ENCODE measurements around the gene CD14. TPM values are rescaled to one million over a fixed set of nuclear protein-coding genes. Genes with fewer than 3 reads are reported as not detected.
"Not testable (repeated sequence)": the region's sequence is repeated elsewhere in the genome, so short reads cannot be mapped to it uniquely, and the experiment has no call there.

Gene CD14
- total RNA-seq, 1 experiment from 2014 or later: not detected

DNA sequence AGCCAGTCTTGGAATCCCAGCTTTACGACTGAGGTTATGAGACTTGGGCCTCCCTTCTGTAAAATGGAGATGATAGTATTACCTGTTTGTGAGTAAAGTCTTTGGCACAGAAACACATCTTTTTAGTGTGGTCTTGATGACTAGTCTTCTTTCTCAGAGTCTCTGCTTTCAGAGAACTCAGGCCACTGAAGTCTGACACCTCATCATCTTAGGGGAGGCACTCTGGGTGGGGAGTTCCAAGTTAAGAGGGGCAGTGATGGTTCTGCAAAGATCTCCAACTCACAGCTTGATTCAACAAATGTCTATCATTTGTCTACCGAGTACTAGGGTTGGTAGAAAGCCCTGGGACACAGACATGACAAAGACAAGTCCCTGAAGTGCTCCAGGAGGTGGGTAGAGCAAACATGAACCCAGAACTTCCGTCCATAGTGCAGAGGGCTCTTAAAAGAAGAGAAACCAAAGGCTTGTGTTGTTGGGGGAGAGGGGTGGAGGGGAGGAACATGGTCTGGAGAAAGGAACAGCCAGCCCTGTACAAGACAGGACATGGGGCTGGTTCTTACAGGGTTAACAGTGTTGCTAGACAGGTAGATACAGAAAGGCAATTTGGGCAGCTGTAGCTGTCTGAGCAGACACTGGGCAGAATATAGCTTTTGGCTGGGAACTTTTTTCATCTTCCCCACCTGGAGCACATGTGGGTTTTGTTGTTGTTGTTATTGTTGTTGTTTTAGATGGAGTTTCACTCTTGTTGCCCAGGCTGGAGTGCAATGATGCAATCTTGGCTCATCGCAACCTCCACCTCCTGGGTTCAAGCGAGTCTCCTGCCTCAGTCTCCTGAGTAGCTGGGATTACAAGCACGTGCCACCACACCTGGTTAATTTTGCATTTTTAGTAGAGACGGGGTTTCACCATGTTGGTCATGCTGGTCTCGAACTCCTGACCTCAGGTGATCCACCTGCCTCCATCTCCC lies 2.6 kb upstream of the CD14 start:
- DNase-seq (ENCODE audit: low read depth): no peak

DNA sequence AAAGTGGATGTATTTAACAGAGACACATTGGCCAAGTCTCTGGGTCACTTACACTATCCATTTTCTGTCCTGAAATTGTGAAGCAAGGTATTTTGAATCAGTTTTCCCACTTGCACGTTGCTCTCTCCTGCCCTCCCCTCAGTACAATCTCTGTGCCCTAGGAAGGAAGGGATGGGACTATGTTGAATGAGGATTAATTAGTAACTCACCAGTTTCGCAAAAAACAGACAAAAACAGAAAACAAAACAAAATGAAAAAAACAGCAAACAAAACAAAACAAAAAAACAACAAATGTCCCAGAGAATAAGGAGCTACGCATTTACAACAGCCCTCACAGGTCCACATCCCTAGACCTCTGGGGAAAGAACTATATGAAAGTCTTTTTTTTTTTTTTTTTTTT lies 1.1 kb upstream of the CD14 start:
- no peak for DNase-seq (ENCODE audit: low read depth)

DNA sequence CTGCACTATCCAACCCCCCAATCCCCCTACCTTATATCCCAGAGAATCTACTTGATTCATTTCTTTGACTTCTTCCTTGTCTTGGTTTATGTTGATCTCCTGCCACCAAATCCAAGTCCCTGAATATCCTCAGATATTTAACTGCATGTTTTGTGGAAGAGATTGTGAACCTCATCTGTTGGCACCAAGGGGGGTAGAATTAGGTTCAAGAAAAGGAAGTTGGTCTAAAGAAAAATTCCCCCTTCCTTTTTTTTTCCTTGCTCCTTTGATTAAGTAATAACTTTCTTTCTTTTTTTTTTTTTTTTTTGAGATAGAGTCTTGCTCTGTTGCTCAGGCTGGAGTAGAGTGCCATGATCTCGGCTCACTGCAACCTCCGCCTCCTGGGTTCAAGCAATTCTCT lies 526 bp upstream of the CD14 start:
- no peak for DNase-seq (ENCODE audit: low read depth)

DNA sequence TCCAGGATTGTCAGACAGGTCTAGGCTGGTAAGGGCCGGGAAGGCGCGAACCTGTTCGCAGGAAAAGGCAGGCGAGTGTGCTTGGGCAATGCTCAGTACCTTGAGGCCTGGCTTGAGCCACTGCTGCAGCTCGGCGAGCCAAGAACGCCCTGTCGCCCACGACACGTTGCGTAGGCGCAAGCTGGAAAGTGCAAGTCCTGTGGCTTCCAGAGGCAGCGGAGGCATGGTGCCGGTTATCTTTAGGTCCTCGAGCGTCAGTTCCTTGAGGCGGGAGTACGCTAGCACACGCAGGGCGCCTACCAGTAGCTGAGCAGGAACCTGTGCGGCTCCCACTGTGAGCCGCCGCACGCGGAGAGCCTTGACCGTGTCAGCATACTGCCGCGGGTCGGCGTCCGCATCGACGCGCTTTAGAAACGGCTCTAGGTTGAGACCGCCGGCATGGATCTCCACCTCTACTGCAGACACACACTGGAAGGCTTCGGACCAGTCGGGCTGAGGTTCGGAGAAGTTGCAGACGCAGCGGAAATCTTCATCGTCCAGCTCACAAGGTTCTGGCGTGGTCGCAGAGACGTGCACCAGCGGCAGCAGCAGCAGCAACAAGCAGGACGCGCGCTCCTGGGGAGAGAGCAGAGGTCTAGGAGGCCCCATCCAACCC lies 482 bp downstream of the CD14 start:
- DNase-seq (ENCODE audit: low read depth): no peak

DNA sequence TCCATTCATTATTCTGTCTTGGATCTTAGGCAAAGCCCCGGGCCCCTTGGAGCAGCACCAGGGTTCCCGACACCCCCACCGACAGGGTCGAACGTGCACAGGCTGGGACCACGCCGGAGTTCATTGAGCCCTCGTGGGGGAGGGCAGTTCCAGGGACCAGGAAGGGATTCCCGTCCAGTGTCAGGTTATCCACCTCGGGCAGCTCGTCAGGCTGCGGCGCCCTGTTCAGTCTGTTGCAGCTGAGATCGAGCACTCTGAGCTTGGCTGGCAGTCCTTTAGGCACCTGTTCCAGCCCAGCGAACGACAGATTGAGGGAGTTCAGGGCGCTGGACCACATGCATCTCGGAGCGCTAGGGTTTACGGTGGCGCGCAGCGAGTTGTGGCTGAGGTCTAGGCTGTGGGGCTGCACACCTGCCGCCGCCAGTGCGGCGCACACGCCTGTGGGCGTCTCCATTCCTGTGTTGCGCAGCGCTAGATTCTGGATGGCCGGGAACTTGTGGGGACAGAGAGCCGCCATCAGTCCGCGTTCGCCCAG lies 1.1 kb downstream of the CD14 start:
- DNase-seq (ENCODE audit: low read depth): no peak

DNA sequence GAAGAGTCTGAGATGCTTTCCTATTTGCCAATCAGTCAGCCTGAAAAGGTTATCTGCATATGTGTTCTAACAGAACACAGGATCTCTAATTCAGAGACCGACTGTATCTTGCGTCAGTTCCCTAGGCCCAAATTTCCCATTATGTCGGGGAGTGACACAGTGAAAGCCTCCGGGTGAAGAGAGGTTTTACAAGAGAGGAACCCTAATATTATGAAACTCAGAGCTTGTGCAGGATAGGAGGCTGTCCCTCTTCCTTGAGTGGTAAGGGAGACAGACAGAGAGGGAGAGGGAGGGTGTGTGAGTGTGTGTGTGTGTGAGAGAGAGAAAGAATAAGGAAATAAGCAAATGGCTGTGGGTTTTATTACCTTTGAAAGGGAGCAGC lies 1.9 kb downstream of the CD14 start:
- DNase-seq (ENCODE audit: low read depth): no peak

GRCh38 chr5:140630292-140631035 lies 2.5 kb downstream of the CD14 start:
- DNase-seq (ENCODE audit: low read depth): peak; percentile 29

GRCh38 chr5:140628711-140629110 lies 4.3 kb downstream of the CD14 start:
- peak; percentile 51 for DNase-seq (ENCODE audit: low read depth)

DNA sequence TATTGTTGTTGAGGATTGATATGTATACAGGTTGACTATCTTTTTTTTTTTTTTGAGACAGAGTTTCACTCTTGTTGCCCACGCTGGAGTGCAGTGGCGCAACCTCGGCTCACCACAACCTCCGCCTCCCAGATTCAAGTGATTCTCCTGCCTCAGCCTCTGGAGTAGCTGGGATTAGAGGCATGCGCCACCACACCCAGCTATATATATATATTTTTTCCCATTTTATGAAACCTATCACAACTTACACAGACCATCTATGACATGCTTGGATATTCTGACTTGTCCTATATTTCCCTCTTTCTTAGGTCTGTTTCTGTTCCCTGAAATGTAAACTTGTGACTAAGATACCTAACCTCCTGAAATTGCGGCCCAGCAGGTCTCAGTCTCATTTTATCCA lies 5.0 kb downstream of the CD14 start:
- no peak for DNase-seq (ENCODE audit: low read depth)

DNA sequence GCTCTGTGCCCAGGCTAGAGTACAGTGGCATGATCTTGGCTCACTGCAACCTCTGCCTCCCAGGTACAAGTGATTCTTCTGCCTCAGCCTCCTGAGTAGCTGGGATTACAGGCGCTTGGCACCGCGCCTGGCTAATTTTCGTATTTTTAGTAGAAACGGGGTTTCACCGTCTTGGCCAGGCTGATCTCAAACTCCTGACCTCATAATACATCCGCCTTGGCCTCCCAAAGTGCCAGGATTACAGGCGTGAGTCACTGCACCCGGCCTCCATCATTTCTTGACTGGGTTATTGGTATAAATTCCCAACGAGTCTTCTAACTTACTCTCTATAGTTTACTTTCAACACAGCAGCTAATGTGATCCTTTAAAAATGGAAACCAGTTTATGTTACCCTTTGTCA lies 8.1 kb downstream of the CD14 start:
- peak; percentile 63 for DNase-seq (ENCODE audit: low read depth)

DNA sequence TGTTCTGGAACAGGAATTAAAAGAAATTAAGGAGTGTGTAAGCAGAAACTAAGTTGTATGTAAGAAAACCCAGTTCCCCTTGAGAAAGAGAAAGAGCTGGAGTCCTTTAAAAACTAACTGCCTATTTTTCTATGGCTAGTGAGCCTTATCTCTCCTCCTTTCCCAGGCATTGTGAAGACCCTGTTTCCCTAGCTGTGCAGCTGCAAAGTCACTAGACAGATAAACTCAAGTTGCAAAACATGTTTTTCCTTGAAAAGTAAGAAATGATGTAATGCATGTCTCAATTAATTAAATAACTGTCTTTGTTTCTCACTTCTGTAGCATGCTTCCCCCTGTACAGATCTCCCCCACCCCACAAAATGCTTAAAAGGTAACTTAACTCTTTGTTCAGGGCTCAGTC lies 9.9 kb downstream of the CD14 start:
- DNase-seq (ENCODE audit: low read depth): not testable (repeated sequence)

DNA sequence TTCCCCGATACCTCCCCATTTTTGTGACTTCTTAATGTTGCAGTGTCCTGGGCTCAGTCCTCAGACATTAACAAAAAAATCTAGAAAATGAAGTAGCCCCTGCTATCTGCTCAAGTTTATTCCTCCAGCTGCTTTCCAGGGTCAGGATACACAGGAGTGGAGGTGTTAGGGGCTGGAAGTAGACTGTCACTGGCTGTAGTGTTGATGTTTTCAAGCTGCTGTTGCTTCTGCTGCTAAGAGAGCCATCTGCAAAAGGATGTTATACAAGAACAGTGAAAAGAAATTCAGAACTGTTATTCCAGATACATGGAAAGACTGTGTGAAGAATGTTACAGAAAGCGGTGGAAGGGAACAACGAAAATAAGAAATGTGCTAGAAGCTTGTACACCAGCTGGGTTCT lies 10.7 kb downstream of the CD14 start:
- no peak for DNase-seq (ENCODE audit: low read depth)

- no peak for DNase-seq (ENCODE audit: low read depth)
These were observed 21.9 kb downstream of the CD14 start for GRCh38 chr5:140611020-140611521.

DNA sequence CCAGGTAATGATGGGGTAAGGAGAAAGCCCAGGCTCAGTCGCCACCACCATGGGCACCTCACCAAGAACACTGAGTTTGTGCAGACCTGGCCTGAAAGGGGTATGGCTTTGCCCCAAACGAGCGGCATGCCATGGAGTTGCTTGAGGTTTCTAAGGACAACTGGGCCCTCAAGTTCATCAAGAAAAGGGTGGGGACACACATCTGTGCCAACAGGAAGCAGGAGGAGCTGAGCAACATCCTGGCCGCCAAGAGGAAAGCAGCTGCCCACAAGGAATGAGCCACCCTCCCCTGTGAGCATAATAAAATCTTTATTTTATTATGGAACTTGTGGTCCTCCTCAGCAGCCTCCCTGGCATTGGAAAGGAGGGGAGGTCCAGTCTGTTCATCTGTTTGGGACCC lies 23.8 kb downstream of the CD14 start:
- DNase-seq (ENCODE audit: low read depth): peak; percentile 78

DNA sequence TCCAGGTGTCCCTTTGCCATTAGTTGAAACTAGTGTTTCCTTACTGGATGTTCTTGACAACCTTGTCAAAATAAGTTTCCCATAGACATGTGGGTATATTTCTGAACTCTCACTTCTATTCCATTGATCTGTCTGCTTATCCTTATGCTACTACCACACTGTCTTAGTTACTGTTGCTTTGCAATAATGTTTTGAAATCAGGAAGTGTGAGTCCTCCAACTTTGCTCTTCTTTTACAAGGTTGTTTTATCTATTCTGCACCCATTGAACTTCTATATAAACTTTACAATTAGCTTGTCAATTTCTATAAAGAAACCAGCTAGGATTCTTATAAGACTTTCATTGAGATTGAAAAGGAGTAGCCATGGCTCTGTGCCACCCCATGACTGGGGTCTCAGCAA lies 24.3 kb downstream of the CD14 start:
- no peak for DNase-seq (ENCODE audit: low read depth)

DNA sequence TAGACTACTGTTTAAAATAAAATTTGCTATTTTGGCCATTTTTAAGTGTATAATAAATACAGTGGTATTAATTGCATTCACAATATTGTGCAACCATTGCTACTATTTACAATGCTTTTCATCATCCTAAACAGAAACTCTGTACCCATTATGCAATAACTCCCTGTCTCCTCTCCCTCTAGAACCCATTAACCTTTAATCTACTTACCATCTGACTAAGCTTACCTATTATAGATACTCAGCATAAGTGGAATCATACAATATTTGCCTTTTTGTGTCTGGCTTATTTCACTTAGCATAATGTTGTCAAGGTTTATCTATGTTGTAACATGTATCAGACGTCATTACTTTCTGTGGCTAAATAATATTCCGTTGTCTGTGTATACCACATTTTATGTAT lies 25.9 kb downstream of the CD14 start:
- DNase-seq (ENCODE audit: low read depth): no peak

DNA sequence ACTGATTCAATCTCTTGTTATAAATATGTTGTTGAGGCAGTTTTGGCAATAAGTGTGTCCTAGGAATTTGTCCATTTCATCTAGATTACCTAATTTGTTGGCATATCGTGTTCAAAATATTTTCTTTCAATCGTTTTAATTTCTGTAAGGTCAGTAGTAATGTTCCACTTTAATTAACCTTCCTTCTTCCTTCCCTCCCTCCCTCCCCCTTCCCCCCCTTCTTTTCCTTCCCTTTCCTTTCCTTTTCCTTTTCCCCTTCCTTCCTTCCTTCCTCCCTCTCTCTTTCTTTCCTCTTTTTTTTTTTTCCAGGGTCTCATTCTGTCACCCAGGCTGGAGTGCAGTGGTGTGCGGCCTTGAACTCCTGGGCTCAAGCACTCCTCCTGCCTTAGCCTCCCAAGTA lies 27.1 kb downstream of the CD14 start:
- DNase-seq (ENCODE audit: low read depth): no peak

DNA sequence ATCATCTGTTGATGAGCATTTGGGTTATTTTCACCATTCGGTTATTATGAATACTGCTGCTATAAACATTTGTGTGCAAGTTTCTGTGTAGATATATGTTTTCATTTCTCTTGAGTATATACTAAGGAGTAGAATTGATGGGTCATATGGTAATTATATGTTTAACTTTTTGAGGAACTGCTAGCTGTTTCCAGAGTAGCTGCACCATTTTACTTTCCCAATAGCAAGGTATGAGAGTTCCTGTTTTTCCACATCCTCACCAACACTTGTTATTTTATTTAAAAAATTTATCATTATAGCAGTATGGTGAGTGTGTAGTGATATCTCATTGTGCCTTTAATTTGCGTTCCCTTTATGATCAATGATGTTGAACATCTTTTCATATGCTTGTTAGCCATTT lies 29.2 kb downstream of the CD14 start:
- DNase-seq (ENCODE audit: low read depth): no peak

GRCh38 chr5:140603446-140603698 lies 29.6 kb downstream of the CD14 start:
- not testable (repeated sequence) for DNase-seq (ENCODE audit: low read depth)

GRCh38 chr5:140602147-140602546 lies 30.8 kb downstream of the CD14 start:
- DNase-seq (ENCODE audit: low read depth): no peak

DNA sequence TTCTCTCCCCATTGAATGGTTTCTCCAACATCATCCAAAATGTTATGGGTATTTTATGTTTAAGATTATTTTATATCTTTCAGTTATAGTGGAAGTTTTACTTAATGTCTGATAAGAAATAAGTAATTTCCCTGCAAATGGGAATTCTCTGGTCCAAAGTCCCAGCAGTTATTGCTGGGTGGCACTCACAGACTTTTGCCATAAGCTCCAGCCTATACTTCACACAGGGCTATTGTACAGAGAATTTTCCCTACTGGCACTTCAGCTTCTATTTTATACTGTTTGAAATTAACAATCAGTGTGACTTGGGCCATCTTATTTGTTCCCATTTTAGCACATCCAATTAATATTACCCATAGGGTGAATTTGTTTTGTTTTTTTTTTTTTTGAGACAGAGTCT lies 32.9 kb downstream of the CD14 start:
- no peak for DNase-seq (ENCODE audit: low read depth)

GRCh38 chr5:140598836-140599235 lies 34.1 kb downstream of the CD14 start:
- DNase-seq (ENCODE audit: low read depth): no peak
